CD4-positive, CD25-positive, alpha-beta regulatory T cell (primary cell): ENCODE measurements around the gene AK8. TPM values are rescaled to one million over a fixed set of nuclear protein-coding genes. Genes with fewer than 3 reads are reported as not detected.

Experiments
- ATAC-seq, 2 donors: fragments of 150-1000 bp; cut with Tn5 transposase; one replicate each; pipeline ENCODE4 v1.10.0; 2021; ENCODE audit warnings: low read depth in 2 of 2, moderate number of reproducible peaks in 2 of 2, moderate library complexity in 1 of 2
- DNase-seq, 3 donors: peaks; one replicate each; pipeline versions ENCODE4 v3.0.0 to v3.0.0-alpha.2; 2012 to 2022; ENCODE audit warnings: mixed read lengths in 1 of 3
- H3K27ac ChIP-seq: one replicate; pipeline ENCODE4 v1.7.0; 2013; ENCODE audit warnings: mild to moderate bottlenecking, low read length; ENCODE audit not compliant: insufficient read depth, poor library complexity, severe bottlenecking
- H3K27me3 ChIP-seq: one replicate; pipeline ENCODE4 v1.7.0; 2013; ENCODE audit warnings: low read length; ENCODE audit not compliant: control insufficient read depth, insufficient read depth
- H3K36me3 ChIP-seq: one replicate; pipeline ENCODE4 v1.7.0; 2013; ENCODE audit warnings: mild to moderate bottlenecking, low read length, moderate library complexity; ENCODE audit not compliant: control insufficient read depth, insufficient read depth
- H3K4me1 ChIP-seq: 2 replicates; pipeline ENCODE4 v1.7.0; 2013; ENCODE audit warnings: mild to moderate bottlenecking, low read length; ENCODE audit not compliant: insufficient read depth, control insufficient read depth, poor library complexity, severe bottlenecking
- H3K4me3 ChIP-seq: one replicate; pipeline ENCODE4 v1.7.0; 2013; ENCODE audit warnings: low read depth, mild to moderate bottlenecking, low read length, moderate library complexity
- H3K9me3 ChIP-seq, 2 experiments: 1 replicate in 1 of 2; 2 replicates in 1 of 2; pipeline ENCODE4 v1.7.0; 2013; ENCODE audit warnings: low read length in 2 of 2, mild to moderate bottlenecking in 1 of 2, moderate library complexity in 1 of 2; ENCODE audit not compliant: control insufficient read depth in 2 of 2
- H3K27ac Mint-ChIP-seq, 3 donors: one replicate each; pipeline ENCODE4 v1.8.0; 2020 to 2022; ENCODE audit warnings: mild to moderate bottlenecking in 3 of 3, mixed read lengths in 3 of 3, moderate library complexity in 2 of 3
- H3K27me3 Mint-ChIP-seq: one replicate; pipeline ENCODE4 v1.8.0; 2022; ENCODE audit warnings: mild to moderate bottlenecking, mixed read lengths
- H3K36me3 Mint-ChIP-seq: one replicate; pipeline ENCODE4 v1.8.0; 2020; ENCODE audit warnings: mixed read lengths
- H3K4me1 Mint-ChIP-seq, 4 donors: one replicate each; pipeline ENCODE4 v1.8.0; 2020 to 2022; ENCODE audit warnings: mixed read lengths in 4 of 4, mild to moderate bottlenecking in 1 of 4
- H3K4me3 Mint-ChIP-seq, 4 donors: one replicate each; pipeline ENCODE4 v1.8.0; 2020 to 2022; ENCODE audit warnings: mild to moderate bottlenecking in 4 of 4, mixed read lengths in 4 of 4, moderate library complexity in 3 of 4
- H3K9me3 Mint-ChIP-seq, 7 donors: one replicate each; pipeline ENCODE4 v1.8.0; 2020 to 2022; ENCODE audit warnings: mixed read lengths in 7 of 7, mild to moderate bottlenecking in 3 of 7, moderate library complexity in 2 of 7
- polyA plus RNA-seq, 4 donors: library from polyadenylated mRNA; unstranded; fragments of 300-500 nt; fragmentation: Illumina TruSeq; gene quantifications; one replicate each; pipeline ENCODE4 v1.2.3, GENCODE V29; 2021
- total RNA-seq: library from RNA; stranded (reverse); gene quantifications from one replicate; pipeline ENCODE4 v1.2.3, GENCODE V29; 2022

AK8 gene
- total and polyA plus RNA-seq, 5 donors from 2014 or later = 0.21 TPM; not detected in 4

DNA sequence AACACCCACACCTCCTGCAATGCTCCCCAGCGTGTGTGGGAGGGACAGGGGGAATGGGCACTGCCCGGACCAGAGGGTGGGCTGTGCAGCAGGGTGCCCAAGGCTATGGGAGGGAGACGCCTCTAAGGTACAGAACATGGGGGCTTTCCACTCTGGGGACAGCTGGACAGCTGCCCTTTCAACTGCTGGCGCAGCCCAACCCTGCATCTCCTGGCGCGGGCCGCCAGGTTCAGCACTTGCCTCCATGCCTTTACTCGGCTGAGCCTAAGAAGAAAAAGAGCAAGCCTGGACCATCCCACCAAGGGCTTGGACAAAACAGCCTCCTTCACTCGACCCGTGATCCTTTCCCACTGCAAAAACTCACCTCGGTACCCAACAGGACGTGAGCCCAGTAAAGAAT is 15.0 kb downstream of the AK8 start:
- H3K36me3 Mint-ChIP-seq = no peaks in the 10 kb centered on the region
- no peak overlapping the region for H3K4me3 ChIP-seq
- no peaks in the 10 kb centered on the region for H3K4me1 ChIP-seq
- H3K9me3 ChIP-seq = no peaks in the 10 kb centered on the region
- H3K9me3 Mint-ChIP-seq = no peaks in the 10 kb centered on the region
- peaks cover 19% of the 10 kb centered on the region for H3K27me3 Mint-ChIP-seq
- no peak overlapping the region for H3K27ac ChIP-seq
- no peaks in the 10 kb centered on the region for H3K4me1 Mint-ChIP-seq
- H3K36me3 ChIP-seq = no peaks in the 10 kb centered on the region
- no peaks in the 10 kb centered on the region for H3K27me3 ChIP-seq
- no peak for ATAC-seq
- no peak for DNase-seq
- no peak overlapping the region for H3K4me3 Mint-ChIP-seq
- no peak overlapping the region for H3K27ac Mint-ChIP-seq

DNA sequence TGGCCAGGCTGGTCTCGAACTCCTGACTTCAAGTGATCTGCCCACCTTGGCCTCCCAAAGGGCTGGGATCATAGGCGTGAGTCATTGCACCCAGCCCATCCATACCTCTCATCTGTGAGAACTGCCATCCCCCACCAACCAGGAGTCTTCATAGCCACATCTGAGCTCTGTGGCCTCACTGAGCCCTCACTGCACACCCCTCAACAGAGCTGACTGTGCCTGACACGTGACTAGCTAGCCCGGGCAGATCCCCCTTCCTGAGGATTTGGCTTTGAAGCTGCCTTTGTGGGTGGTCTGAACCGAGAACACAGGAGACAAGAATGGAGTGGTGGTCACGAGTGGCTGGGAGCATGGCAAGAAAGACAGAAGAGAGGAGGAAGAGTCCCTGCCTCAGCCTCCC is 15.6 kb downstream of the AK8 start:
- Mint-ChIP-seq H3K27me3 (peaks cover 19% of the 10 kb centered on the region), H3K36me3 (no peaks in the 10 kb centered on the region)
- no peak for ATAC-seq

DNA sequence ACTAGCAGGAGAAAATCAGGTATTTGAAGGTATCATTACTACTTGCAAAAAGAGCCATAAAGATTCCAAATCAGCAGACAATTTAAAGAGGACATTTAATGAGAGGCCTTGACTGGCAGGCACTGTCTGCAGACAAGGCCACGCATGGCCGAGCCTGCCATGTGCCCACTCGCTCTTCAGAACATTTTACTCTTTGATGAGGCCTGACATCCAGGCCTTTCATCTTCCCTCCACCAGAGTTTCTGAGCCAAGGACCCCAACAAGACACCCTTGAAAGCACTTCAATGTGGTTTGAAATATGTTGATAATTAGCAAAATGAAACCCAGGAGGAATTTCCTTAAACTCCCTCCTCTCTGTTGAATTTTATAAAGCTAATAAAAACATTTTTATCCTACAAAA is 16.4 kb downstream of the AK8 start:
- no peak overlapping the region for H3K4me3 ChIP-seq
- no peaks in the 10 kb centered on the region for H3K36me3 ChIP-seq
- H3K27me3 ChIP-seq = no peaks in the 10 kb centered on the region
- no peaks in the 10 kb centered on the region for H3K9me3 ChIP-seq
- H3K36me3 Mint-ChIP-seq = no peaks in the 10 kb centered on the region
- DNase-seq (no peak), ATAC-seq (no peak)
- no peaks in the 10 kb centered on the region for H3K9me3 Mint-ChIP-seq
- H3K27me3 Mint-ChIP-seq = peaks cover 14% of the 10 kb centered on the region
- no peaks in the 10 kb centered on the region for H3K4me1 ChIP-seq
- no peaks in the 10 kb centered on the region for H3K4me1 Mint-ChIP-seq
- no peak overlapping the region for H3K27ac ChIP-seq
- H3K4me3 Mint-ChIP-seq = no peak overlapping the region
- H3K27ac Mint-ChIP-seq = no peak overlapping the region

More for the DNA sequence above, 15.6 kb downstream of the AK8 start:
- Histone ChIP-seq H3K4me3 (no peak overlapping the region), H3K27me3 (no peaks in the 10 kb centered on the region), H3K4me1 (no peaks in the 10 kb centered on the region), H3K9me3 (no peaks in the 10 kb centered on the region), H3K27ac (no peak overlapping the region), H3K36me3 (no peaks in the 10 kb centered on the region)
- Mint-ChIP-seq H3K4me1 (no peaks in the 10 kb centered on the region), H3K9me3 (no peaks in the 10 kb centered on the region), H3K27ac (no peak overlapping the region), H3K4me3 (no peak overlapping the region)
- DNase-seq = no peak

DNA sequence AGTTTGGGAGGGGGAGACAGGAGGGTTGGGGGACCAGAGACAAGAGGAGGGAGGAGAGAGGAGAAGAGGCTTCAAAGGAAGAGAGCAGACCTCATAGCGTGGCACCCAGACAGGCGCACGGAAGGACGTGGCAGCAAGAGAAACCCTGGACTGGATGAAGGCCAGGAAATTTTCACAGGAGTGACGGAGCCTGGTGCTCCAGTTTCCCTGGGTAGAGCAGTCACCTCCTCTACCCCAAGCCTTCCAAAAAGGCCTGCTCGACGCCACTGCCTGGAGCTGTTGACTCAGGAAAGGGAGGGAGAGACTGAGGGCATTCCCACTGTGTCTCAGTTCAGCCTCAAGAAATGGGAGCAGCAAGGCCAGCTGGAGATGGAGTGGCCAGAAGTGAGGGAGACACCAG is 19.3 kb downstream of the AK8 start:
- H3K9me3 ChIP-seq = no peaks in the 10 kb centered on the region
- no peaks in the 10 kb centered on the region for H3K36me3 ChIP-seq
- no peaks in the 10 kb centered on the region for H3K4me1 ChIP-seq
- Mint-ChIP-seq H3K4me1 (peaks cover 0 to 8% (median 0%) of the 10 kb centered on the region in 4 donors), H3K4me3 (no peak overlapping the region), H3K27ac (no peak overlapping the region), H3K36me3 (no peaks in the 10 kb centered on the region), H3K9me3 (no peaks in the 10 kb centered on the region), H3K27me3 (peaks cover 10% of the 10 kb centered on the region)
- H3K4me3 ChIP-seq = no peak overlapping the region
- no peak overlapping the region for H3K27ac ChIP-seq
- no peaks in the 10 kb centered on the region for H3K27me3 ChIP-seq
- DNase-seq = no peak
- no peak for ATAC-seq

DNA sequence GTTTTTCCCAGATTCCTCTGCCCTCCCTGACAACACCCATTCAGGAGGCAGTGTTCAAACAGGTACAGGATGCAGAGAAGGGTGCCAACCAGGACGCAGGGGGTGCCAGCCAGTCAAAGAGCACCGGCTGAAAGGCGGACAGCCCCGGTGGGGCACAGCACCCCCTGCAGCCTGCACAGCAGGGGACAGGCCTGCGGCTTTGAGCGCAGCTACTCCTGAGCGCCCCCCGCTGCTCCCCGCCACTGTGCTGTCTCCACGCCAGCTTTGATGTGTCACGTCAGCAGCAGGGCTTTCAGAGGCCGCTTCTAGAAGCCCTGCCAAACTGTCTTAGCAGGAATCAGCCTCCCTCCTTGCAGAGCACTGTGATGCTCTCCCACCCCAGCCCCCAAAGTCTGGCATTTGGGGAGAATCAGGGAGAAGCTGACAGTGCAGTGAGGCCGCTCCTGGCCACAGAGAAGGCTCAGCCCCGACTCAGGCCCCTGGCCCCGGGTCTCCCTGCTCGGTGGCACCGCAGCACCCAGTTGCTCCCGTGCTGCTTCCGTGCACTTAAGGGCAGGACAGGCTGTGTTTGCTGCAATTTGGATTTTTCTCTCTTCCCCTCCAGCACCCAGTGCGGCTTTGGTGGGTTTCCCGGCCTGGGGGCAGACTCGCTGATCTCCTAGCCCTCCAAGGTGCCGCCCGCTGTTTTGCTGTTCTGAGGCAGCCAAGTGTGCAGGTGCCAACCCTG is 20.3 kb downstream of the AK8 start:
- Histone ChIP-seq H3K27ac (no peak overlapping the region), H3K4me3 (no peak overlapping the region), H3K9me3 (no peaks in the 10 kb centered on the region), H3K36me3 (no peaks in the 10 kb centered on the region), H3K4me1 (no peaks in the 10 kb centered on the region), H3K27me3 (no peaks in the 10 kb centered on the region)
- Mint-ChIP-seq H3K27me3 (peaks cover 13% of the 10 kb centered on the region), H3K36me3 (no peaks in the 10 kb centered on the region), H3K9me3 (no peaks in the 10 kb centered on the region), H3K4me3 (no peak overlapping the region), H3K4me1 (peaks cover 0 to 8% (median 0%) of the 10 kb centered on the region in 4 donors), H3K27ac (no peak overlapping the region)
- ATAC-seq (no peak), DNase-seq (no peak)

DNA sequence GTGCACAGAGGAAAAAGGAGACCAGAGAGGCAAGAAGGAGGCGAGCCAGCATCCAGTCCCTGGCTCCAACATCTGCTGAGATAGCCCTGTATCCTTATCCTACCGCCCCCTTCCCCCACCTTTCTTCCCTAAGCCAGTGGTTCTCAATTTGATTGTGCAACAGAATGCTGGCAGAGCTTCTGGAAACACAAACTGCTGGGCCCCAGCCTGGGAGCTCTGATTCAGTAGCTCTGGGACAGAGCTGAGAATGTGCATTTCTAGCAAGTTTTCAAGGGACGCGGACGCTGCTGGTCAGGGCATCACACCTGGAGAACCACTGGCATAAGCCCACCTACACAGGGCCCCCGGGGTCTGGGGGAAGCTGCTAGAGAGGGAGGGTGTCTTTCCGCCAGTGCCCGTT is 21.1 kb downstream of the AK8 start:
- H3K9me3 Mint-ChIP-seq = no peaks in the 10 kb centered on the region
- peaks cover 15% of the 10 kb centered on the region for H3K27me3 Mint-ChIP-seq
- no peak for ATAC-seq
- no peaks in the 10 kb centered on the region for H3K27me3 ChIP-seq
- peaks cover 0 to 8% (median 0%) of the 10 kb centered on the region in 4 donors for H3K4me1 Mint-ChIP-seq
- no peak for DNase-seq
- no peak overlapping the region for H3K4me3 ChIP-seq
- no peak overlapping the region for H3K4me3 Mint-ChIP-seq
- no peaks in the 10 kb centered on the region for H3K36me3 Mint-ChIP-seq
- H3K4me1 ChIP-seq = no peaks in the 10 kb centered on the region
- H3K27ac ChIP-seq = no peak overlapping the region
- H3K9me3 ChIP-seq = no peaks in the 10 kb centered on the region
- no peak overlapping the region for H3K27ac Mint-ChIP-seq
- no peaks in the 10 kb centered on the region for H3K36me3 ChIP-seq

DNA sequence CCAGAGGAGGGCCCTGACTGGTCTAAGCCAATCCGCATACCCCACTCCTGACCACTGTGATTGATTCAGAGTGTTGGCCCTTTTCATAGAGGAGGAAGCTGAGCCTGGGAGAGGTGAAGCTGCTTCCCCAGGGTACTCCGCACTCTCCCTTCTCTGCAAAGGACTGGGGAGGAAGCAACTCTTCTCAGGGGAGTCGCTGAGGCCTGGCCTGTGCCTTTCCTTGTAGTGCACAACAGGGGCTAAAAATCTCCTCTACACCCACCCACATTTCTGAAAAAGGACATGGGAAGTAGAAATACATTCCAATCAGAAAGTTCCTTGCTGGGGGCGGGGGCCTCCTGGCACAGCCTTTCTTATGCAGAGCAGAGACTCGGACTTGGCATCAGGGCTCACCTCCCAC is 22.2 kb downstream of the AK8 start:
- no peaks in the 10 kb centered on the region for H3K9me3 Mint-ChIP-seq
- ATAC-seq = no peak
- H3K4me1 Mint-ChIP-seq = peaks cover 0 to 13% (median under 1%) of the 10 kb centered on the region in 4 donors
- Histone ChIP-seq H3K27me3 (no peaks in the 10 kb centered on the region), H3K4me1 (peaks cover 1% of the 10 kb centered on the region), H3K4me3 (no peak overlapping the region), H3K36me3 (no peaks in the 10 kb centered on the region), H3K9me3 (no peaks in the 10 kb centered on the region), H3K27ac (no peak overlapping the region)
- no peak overlapping the region for H3K27ac Mint-ChIP-seq
- peaks cover 15% of the 10 kb centered on the region for H3K27me3 Mint-ChIP-seq
- no peaks in the 10 kb centered on the region for H3K36me3 Mint-ChIP-seq
- DNase-seq = no peak
- no peak overlapping the region for H3K4me3 Mint-ChIP-seq

DNA sequence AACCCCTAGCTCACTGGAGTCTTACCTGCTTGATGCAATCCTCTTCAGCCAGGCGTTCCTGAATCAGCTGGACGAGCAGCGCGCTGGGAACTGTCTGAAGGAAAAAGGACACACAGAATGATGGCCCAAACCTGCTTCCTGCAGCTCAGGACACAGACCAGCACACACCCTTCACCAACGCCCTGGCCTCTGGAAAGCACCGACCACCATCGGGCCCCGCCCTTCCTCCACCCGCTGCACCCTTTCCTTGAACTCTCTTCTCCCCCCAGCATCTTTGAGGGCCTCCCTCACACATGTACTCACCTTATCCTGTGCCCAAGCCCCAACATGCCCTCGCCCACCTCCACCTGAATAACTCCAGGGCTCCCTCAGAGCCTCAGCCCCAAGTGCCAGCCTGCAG is 23.3 kb downstream of the AK8 start:
- Mint-ChIP-seq H3K9me3 (no peaks in the 10 kb centered on the region), H3K4me1 (peaks cover 0 to 18% (median 3%) of the 10 kb centered on the region in 4 donors), H3K4me3 (peak overlapping the region in 1 of 4 donors; percentile 4), H3K27me3 (peaks cover 12% of the 10 kb centered on the region), H3K27ac (no peak overlapping the region), H3K36me3 (no peaks in the 10 kb centered on the region)
- peaks cover 3% of the 10 kb centered on the region for H3K4me1 ChIP-seq
- H3K36me3 ChIP-seq = no peaks in the 10 kb centered on the region
- no peak for ATAC-seq
- no peak overlapping the region for H3K27ac ChIP-seq
- H3K9me3 ChIP-seq = no peaks in the 10 kb centered on the region
- no peak overlapping the region for H3K4me3 ChIP-seq
- no peak for DNase-seq
- H3K27me3 ChIP-seq = no peaks in the 10 kb centered on the region
